GM13977 (cell line): Measurements from ENCODE around the gene FBXW7.

Experiments used
- DNase-seq: peaks from one replicate; pipeline ENCODE4 v3.0.0; 2012; ENCODE audit warnings: low spot score
- in situ Hi-C: fragments of 300-500 bp; cut with MboI; formaldehyde crosslinking; loops from one replicate; pipeline ENCODE4 v1.12.0; 2022; ENCODE audit warnings: low sequenced_read_pairs, low pct_unique_long_range_greater_than_20kb, mixed read lengths, inconsistent platforms; ENCODE audit not compliant: unreplicated experiment
- TF ChIP-seq, protein P1 (sequence below): IDR thresholded peaks from 2 replicates; pipeline ENCODE4 v1.5.1; 2012; ENCODE audit warnings: mild to moderate bottlenecking, control low read depth; ENCODE audit not compliant: insufficient read depth; ENCODE audit errors: extremely low read depth, missing control alignments

Gene FBXW7

DNA sequence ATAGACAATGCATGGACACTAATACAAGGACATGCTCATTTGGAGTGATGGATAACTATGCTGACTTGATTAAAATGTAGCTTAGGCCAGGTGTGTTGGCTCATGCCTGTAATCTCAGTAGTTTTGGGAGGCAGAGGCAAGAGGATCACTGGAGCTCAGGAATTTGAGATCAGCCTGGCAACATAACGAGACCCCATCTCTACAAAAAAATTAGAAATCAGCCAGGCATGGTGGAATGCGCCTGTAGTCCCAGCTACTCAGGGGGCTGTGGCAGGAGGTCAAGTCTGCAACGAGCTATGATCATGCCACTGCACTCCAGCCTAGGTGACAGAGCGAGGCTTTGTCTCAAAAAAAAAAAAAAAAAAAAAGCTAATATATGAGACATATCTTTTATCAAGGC is 196.3 kb downstream of the FBXW7 start:
- in situ Hi-C loops, result no loop called here
- TF ChIP-seq, protein P1, sequence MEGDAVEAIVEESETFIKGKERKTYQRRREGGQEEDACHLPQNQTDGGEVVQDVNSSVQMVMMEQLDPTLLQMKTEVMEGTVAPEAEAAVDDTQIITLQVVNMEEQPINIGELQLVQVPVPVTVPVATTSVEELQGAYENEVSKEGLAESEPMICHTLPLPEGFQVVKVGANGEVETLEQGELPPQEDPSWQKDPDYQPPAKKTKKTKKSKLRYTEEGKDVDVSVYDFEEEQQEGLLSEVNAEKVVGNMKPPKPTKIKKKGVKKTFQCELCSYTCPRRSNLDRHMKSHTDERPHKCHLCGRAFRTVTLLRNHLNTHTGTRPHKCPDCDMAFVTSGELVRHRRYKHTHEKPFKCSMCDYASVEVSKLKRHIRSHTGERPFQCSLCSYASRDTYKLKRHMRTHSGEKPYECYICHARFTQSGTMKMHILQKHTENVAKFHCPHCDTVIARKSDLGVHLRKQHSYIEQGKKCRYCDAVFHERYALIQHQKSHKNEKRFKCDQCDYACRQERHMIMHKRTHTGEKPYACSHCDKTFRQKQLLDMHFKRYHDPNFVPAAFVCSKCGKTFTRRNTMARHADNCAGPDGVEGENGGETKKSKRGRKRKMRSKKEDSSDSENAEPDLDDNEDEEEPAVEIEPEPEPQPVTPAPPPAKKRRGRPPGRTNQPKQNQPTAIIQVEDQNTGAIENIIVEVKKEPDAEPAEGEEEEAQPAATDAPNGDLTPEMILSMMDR, result no peak
- DNase-seq, result no peak

DNA sequence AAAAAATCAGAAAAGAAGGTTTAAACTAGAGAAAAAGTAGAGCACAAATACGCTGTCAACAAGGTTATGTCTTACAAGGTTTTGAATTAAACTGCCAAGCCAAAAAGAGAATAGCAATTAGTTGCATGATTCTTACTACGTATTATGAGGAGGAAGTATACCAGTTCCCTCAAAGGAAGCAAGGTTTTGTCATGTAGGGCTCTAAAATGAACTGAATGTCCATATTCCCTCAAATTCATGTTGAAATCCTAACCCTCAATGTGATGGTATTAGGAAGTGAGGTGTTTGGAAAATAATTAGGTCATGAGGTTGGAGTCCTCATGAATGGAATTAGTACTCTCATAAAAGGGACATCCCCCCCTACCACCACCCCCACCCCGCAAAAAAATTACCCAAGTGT is 201.0 kb downstream of the FBXW7 start:
- DNase-seq, result no peak
- in situ Hi-C loops, result no loop called here
- TF ChIP-seq, protein P1, result no peak

DNA sequence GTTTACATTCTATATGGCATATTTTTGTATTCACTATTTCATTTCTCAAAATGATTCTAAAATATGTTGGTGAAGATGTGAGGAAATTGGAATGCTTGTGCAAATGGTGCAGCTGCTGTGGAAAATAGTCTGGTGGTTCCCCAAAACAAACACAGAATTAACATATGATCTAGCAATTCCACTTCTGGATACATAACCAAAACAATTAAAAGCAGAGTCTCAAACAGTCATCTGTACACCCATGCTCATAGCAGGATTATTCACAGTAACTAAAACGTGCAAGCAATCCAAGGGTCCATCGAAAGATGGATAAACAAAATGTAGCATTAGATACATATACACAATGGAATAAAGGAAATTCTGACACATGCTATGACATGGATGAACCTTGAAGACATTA is 204.8 kb downstream of the FBXW7 start:
- DNase-seq, result no peak
- in situ Hi-C loops, result no loop called here
- TF ChIP-seq, protein P1, result no peak

DNA sequence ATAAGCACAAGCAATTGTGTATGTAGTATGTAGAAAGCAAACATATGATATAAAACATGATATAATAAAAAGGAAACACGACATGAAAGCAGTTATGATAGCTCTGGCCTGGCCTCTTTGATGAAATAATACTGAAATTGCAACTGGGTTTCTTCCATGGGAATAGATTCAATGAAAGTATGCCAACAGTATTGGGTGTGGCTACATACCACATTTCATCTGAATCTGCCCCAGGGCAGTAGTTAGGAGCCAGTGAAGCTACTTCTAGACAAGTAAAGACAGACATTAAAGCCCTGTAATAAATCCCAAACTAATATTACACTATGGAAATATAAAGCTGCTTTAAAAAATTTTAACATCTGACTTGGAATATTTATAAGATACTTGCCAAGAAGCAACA is 207.3 kb downstream of the FBXW7 start:
- no peak for DNase-seq
- TF ChIP-seq, protein P1, result no peak

DNA sequence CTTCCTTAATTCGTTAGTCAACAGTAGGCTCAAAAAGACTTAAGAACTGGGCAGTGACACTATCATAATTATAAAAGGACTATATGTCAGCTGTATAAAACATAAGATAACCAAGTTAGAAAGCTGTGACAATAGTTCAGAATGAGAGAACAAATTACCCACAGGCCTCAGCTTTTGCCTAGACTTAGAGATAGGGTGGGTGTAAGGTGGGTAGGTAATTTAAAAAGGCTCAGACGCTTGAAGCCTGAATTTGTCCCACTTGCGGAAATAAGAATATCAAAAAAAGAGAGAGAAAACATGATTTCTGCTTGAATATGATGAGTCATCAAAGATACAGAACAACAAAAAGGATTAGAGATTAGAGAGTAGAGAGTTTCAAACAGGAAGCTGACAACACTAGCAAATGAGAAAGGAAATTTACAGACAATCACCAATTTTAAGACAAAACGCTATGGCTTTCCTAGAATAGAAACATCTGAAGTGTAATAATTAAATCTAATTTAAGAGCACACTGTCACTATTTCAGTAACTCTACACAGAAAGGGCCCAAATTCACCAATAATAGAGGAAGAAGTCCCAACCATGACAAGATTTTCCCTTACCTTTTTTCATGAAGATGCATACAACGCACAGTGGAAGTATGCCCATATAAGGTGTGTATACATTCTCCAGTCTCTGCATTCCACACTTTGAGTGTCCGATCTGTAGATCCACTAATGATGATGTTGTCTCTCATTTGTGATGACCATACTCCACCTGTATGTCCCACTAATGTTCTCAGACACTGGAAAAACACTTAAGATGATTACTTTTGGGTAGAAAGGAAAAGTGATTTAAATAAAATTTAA is 208.1 kb downstream of the FBXW7 start:
- TF ChIP-seq, protein P1, result no peak
- in situ Hi-C loops, result no loop called here
- no peak for DNase-seq

More for the DNA sequence above, 207.3 kb downstream of the FBXW7 start:
- in situ Hi-C loops, result no loop called here

DNA sequence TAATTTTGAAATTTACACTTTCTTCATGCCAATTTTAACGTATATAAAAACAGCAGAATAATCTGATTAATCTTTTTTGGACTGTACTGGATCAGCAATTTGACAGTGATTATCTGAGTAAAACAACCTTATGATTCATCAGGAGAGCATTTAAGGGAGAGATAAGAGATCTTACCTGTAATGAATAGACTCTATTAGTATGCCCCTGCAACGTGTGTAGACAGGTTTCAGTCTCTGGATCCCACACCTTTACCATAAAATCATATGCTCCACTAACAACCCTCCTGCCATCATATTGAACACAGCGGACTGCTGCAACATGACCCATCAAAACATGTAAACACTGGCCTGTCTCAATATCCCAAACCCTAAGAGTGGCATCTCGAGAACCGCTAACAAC is 210.1 kb downstream of the FBXW7 start:
- in situ Hi-C loops, result no loop called here
- TF ChIP-seq, protein P1, result no peak
- no peak for DNase-seq
